Stomach smooth muscle (tissue), 2 donors: ENCODE data around the gene RRBP1.

Source experiments
- H3K27ac ChIP-seq: one replicate; pipeline ENCODE4 v1.7.0; 2013; ENCODE audit warnings: mild to moderate bottlenecking, low read length, inconsistent platforms
- H3K27me3 ChIP-seq, 2 donors: one replicate each; pipeline ENCODE4 v1.7.0; 2013; ENCODE audit warnings: low read length in 2 of 2; ENCODE audit not compliant: insufficient read depth in 2 of 2, control insufficient read depth in 1 of 2
- H3K36me3 ChIP-seq, 2 donors: one replicate each; pipeline ENCODE4 v1.7.0; 2013; ENCODE audit warnings: low read length in 2 of 2; ENCODE audit not compliant: control insufficient read depth in 2 of 2, insufficient read depth in 2 of 2
- H3K4me1 ChIP-seq: one replicate; pipeline ENCODE4 v1.7.0; 2013; ENCODE audit warnings: low read length; ENCODE audit not compliant: control insufficient read depth, insufficient read depth
- H3K4me3 ChIP-seq, 2 donors: one replicate each; pipeline ENCODE4 v1.7.0; 2013; ENCODE audit warnings: low read length in 2 of 2
- H3K9ac ChIP-seq, 2 donors: one replicate each; pipeline ENCODE4 v1.7.0; 2013; ENCODE audit warnings: low read length in 2 of 2, mild to moderate bottlenecking in 1 of 2
- H3K9me3 ChIP-seq, 2 donors: one replicate each; pipeline ENCODE4 v1.7.0; 2013; ENCODE audit warnings: low read length in 2 of 2; ENCODE audit not compliant: control insufficient read depth in 2 of 2
- donor health status: healthy.
- donor health status: Pancreatic carcinoma.

Gene RRBP1

DNA sequence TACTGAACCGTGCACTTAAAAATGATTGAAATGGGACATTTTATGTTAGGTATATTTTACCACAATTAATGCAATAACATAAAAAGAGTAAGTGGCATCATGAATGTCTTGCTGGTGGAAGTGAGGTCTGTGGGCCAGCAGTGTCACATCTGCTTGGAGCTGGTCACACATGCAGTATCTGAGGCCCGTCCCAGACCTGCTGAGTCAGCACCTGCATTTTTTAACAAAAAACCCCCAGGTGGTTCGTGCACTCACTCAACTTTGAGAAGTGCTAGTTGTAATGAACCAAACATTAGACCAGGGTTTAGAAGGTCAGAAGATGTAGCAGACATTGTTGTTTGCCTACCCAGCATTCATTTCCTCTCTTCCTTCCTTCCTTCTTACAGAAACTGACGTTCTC lies 38.7 kb upstream of the RRBP1 start:
- Histone ChIP-seq H3K36me3 (no peaks in the 10 kb centered on the region), H3K4me1 (no peaks in the 10 kb centered on the region), H3K4me3 (no peak overlapping the region), H3K27me3 (no peaks in the 10 kb centered on the region), H3K27ac (no peak overlapping the region), H3K9ac (no peak overlapping the region), H3K9me3 (no peaks in the 10 kb centered on the region)

DNA sequence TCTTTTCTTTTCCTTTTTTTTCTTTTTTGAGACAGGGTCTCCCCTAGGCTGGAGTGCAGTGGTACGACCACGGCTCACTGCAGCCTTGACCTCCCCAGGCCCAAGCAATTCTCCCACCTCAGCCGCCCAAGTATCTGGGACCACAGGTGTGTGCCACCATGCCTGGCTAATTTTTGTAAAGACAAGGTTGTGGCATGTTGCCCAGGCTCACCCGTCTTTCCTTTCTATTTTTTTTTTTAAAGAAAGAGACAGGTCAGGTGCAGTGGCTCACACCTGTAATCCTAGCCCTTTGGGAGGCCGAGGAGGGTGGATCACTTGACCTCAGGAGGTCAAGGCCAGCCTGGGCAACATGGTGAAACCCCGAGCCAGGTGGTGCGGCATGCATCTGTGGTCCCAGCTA lies 34.3 kb upstream of the RRBP1 start:
- Histone ChIP-seq H3K27me3 (no peaks in the 10 kb centered on the region), H3K9me3 (no peaks in the 10 kb centered on the region), H3K9ac (no peak overlapping the region), H3K36me3 (no peaks in the 10 kb centered on the region), H3K27ac (no peak overlapping the region), H3K4me1 (peaks cover 22% of the 10 kb centered on the region), H3K4me3 (no peak overlapping the region)

DNA sequence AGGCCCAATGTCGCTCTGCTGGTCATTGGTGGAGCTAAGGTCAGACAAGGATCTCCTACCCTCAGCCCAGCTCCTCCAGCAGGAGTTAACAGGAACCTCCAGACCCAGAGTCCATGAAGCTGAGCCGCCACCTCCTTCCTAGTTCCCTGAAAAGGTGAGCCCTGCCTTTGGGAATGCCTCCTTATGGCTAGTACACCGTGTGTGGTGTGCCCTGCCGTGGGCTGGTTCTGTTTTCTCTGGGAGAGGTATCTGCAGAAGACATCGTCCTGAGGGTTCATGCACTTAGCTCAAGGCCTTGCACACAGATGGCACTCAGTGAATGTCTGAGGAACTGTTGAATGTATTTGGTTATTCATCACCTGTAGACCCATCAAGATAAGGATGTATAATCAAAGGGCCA lies 33.0 kb upstream of the RRBP1 start:
- H3K4me1 ChIP-seq, result peaks cover 22% of the 10 kb centered on the region
- H3K27me3 ChIP-seq, result no peaks in the 10 kb centered on the region
- no peak overlapping the region for H3K27ac ChIP-seq
- no peak overlapping the region for H3K9ac ChIP-seq
- no peaks in the 10 kb centered on the region for H3K9me3 ChIP-seq
- no peak overlapping the region for H3K4me3 ChIP-seq
- no peaks in the 10 kb centered on the region for H3K36me3 ChIP-seq

DNA sequence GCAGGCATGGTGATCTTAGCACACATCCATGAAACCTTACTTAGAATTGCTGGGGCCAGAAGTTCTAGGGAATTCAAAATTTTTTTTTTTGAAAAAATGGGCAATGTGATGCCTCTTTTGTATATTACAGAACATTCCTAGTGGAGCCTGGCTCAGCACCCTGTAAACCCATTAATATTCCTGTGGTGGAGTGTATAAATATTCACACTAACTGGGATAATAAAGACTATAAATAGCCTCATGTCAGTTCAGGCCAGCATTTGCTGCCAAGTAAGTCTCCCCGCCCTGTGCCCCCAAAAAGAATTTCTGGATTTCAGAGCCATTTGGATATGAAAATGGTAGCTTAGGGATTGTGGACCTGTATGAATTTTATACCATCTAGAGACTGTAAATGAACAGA lies 32.6 kb upstream of the RRBP1 start:
- no peaks in the 10 kb centered on the region for H3K27me3 ChIP-seq
- H3K9me3 ChIP-seq, result no peaks in the 10 kb centered on the region
- H3K4me1 ChIP-seq, result peaks cover 22% of the 10 kb centered on the region
- H3K4me3 ChIP-seq, result no peak overlapping the region
- H3K9ac ChIP-seq, result no peak overlapping the region
- H3K27ac ChIP-seq, result no peak overlapping the region
- no peaks in the 10 kb centered on the region for H3K36me3 ChIP-seq

DNA sequence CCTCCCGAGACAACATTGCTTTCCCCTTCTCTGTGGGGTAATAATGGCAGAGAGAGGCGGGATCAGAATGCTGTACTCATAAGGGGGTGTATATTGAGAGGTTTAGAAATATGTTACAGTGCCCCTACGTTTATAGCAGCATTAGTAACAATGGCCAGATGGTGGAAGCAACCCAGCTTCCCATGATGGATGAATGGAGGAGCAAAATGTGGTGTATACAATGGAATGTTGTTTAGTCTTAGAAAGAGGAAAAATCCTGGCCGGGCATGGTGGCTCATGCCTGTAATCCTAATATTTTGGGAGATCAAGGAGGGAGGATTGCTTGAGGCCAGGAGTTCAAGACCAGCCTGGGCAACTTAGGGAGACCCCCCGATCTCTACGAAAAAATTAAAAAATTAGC lies 30.7 kb upstream of the RRBP1 start:
- H3K9ac ChIP-seq, result no peak overlapping the region
- no peaks in the 10 kb centered on the region for H3K36me3 ChIP-seq
- no peaks in the 10 kb centered on the region for H3K27me3 ChIP-seq
- H3K27ac ChIP-seq, result no peak overlapping the region
- H3K4me3 ChIP-seq, result no peak overlapping the region
- no peaks in the 10 kb centered on the region for H3K9me3 ChIP-seq
- H3K4me1 ChIP-seq, result peaks cover 22% of the 10 kb centered on the region

DNA sequence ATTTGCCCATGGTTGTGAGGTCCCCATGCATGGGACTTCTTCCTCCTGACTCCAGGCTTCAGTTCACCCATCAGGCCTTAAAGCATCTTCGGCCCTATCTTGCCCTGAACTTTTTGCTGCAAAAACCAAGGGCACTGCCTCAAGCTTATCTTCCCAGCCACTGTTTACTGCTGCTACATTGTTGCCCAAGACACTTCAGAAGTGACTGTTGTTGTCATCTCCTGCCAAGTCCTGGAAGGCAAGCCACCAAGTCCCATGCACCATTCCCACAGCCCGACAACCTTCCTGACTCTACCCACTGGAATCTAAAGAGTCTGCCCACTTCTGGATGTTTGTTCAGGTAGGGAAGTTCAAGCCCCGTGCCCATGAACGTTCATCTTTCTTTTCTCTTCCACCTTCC lies 30.2 kb upstream of the RRBP1 start:
- no peak overlapping the region for H3K4me3 ChIP-seq
- no peak overlapping the region for H3K9ac ChIP-seq
- no peaks in the 10 kb centered on the region for H3K36me3 ChIP-seq
- H3K27ac ChIP-seq, result no peak overlapping the region
- no peaks in the 10 kb centered on the region for H3K9me3 ChIP-seq
- no peaks in the 10 kb centered on the region for H3K27me3 ChIP-seq
- peaks cover 22% of the 10 kb centered on the region for H3K4me1 ChIP-seq

DNA sequence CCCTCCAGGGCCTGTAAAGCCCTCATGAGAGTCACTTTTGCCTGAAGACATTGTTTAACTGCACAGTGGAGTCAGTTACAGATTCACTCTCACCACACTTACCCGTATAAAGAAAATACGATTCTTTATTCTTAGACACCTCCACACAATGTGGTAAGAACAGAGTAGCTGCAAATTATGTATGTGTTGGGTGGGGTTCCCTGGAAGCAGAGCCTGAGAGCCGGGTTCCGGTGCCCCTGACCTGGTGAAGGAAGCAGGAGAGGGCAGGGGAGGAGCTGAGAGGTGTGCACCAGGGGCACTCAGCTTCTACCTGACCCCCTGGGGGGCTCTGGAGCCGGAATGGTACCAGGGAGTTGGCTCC lies 29.2 kb upstream of the RRBP1 start:
- Histone ChIP-seq H3K36me3 (no peaks in the 10 kb centered on the region), H3K9ac (no peak overlapping the region), H3K27ac (no peak overlapping the region), H3K4me1 (peaks cover 22% of the 10 kb centered on the region), H3K4me3 (no peak overlapping the region), H3K9me3 (no peaks in the 10 kb centered on the region), H3K27me3 (no peaks in the 10 kb centered on the region)

DNA sequence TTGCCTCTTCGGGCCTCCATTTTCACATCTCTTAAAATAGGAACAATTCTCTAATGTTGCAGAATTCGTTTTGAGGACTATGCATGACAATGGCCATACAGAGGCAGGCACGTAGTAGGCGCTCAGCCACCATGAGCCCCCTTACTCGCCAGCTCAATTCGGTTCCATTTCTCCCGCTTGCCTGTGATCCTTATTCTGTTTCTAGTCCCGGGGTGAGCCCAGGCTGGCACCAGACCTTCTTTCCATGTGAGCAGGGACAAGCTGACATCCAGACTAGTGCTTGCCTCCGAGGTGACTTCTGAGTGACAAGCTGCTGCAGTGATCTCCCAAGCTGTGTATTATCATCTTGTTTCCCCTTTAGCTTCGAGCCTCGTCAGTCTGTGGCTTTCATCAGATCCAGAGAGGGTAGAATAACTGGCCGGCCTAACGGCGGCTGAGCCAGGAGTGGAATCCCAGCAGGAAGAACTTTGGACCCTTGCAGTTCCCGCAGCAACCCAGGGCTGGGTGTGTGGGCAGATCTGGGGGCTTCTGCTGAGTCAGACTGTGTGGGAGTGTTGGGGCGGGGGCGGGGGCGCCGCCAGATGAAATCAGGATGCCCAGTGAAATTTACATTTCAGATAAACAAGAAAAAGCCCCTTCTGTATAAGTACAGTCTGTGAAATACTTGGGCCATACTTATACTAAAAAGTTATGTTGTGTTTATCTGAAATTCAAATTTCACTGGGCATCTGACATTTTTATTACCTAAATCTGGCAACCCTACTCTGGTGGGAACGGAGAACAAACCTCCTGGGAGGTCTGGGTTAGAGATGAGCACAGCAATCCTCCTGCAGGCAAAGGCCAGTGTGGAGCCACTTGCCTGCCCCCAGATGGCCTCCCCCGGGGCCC lies 28.6 kb upstream of the RRBP1 start:
- Histone ChIP-seq H3K27ac (no peak overlapping the region), H3K27me3 (no peaks in the 10 kb centered on the region), H3K4me3 (no peak overlapping the region), H3K9me3 (no peaks in the 10 kb centered on the region), H3K4me1 (peaks cover 22% of the 10 kb centered on the region), H3K36me3 (no peaks in the 10 kb centered on the region), H3K9ac (no peak overlapping the region)

DNA sequence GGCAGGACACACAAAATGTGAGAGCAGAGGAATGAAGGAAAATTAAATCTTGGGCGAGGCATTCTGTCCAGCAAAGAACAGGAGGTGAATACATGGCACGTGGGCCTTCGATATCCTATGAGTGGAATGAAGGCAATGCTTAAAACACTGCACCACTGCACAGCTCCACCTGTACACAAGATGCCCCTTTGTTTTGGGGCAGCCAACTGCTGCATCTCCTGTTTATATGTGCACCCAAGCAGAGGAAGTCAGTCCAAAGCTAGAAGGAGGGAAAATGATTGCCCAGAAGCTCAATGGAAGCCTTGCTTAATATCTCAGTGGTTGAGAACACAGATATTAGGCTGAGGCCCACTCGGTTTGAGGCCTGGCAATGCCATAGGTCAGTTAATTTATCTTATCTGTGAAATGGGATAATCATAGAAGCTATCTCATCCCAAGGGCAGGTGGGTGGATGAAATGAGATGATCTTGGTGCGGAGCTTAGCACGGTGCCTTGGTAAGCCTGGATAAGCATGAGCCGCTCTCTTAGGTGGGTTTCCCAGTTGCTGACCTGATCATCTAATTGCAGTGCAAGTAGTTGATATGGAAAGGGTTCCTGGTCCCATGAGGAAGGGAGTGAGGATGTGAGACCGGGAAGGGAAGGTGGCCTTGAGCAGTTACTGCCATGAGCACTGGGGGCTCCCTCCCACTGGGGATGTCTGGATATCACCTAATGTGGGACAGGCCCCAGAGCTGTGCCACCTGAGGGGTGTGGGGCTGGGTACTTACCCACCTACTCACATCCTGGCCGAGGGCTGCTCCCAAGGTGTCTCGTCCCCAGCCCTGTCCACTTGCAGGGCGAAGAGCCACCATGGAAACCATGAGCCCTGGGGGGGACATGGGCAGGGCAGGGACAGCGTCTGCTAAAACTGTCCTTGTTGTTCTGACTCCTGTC lies 27.6 kb upstream of the RRBP1 start:
- Histone ChIP-seq H3K4me1 (peaks cover 16% of the 10 kb centered on the region), H3K9me3 (no peaks in the 10 kb centered on the region), H3K36me3 (no peaks in the 10 kb centered on the region), H3K4me3 (no peak overlapping the region), H3K27ac (no peak overlapping the region), H3K9ac (no peak overlapping the region), H3K27me3 (no peaks in the 10 kb centered on the region)

DNA sequence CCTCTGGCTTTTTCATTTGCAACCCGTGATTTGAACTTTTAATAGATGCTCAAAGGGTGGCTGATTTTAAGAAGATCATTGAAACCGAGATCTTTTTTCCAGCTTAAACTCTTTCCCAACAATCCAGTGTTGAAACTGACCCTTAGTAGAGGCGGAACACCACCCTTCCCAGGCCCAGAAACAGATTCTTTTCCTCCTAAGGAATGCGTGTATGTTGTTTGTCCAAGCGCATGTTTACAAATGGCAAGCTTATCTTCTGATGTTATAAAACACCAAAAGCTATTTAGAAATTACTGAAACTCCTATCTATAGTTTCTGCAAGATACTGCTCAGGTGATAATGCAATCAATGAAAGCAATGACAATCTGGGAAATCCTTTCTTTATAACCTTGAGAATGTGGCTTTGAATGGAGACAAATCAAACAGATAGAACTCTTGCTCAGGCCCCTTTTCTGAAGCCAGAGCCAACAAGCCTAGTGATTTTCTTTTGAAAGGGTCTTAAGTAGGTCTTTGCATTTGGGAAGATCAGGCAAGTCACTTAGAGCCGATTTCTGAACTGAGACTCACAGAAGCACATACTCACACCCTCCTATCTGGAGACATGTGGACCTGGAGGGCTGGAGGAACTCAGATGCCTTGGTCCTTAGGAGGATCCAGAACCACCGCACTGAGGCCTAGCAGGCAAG lies 26.8 kb upstream of the RRBP1 start:
- Histone ChIP-seq H3K4me1 (peaks cover 11% of the 10 kb centered on the region), H3K27ac (no peak overlapping the region), H3K9ac (no peak overlapping the region), H3K27me3 (no peaks in the 10 kb centered on the region), H3K4me3 (no peak overlapping the region), H3K36me3 (no peaks in the 10 kb centered on the region), H3K9me3 (no peaks in the 10 kb centered on the region)
